ENCODE results near the gene COA1.
"Not testable (repeated sequence)": the region's sequence is repeated elsewhere in the genome, so short reads cannot be mapped to it uniquely, and the experiment has no call there.

COA1 gene

GRCh38 chr7:43628431-43628830 is 100.9 kb downstream of the COA1 start:
- Histone ChIP-seq H3K18ac (ENCODE audit: low read depth in 1 of 2, low read length in 2 of 2) (no peak overlapping the region), H3K23ac (ENCODE audit: low read length in 2 of 2) (no peak overlapping the region), H2AFZ (ENCODE audit: low read depth, low read length) (no peak overlapping the region), H3K4me2 (ENCODE audit: low read length, poor library complexity, severe bottlenecking) (no peak overlapping the region), H2BK120ac (ENCODE audit: low read depth, low read length) (no peak overlapping the region), H2AK5ac (ENCODE audit: low read length, severe bottlenecking) (no peak overlapping the region), H3K9ac (ENCODE audit: low read length) (no peak overlapping the region), H2BK5ac (ENCODE audit: low read depth, low read length, poor library complexity, severe bottlenecking) (no peak overlapping the region), H3K9me3 (ENCODE audit: control insufficient read depth, low read length) (no peaks in the 10 kb centered on the region), H3K4me1 (ENCODE audit: control insufficient read depth, insufficient read depth, low read depth, low read length) (no peaks in the 10 kb centered on the region), H3K14ac (ENCODE audit: low read length in 2 of 2) (no peak overlapping the region), H3K27me3 (ENCODE audit: control insufficient read depth in 1 of 2, insufficient read depth in 1 of 2, low read length in 2 of 2) (no peaks in the 10 kb centered on the region), H3K27ac (ENCODE audit: low read length, poor library complexity, severe bottlenecking) (no peak overlapping the region), H3K4ac (ENCODE audit: low read depth in 1 of 2, low read length in 2 of 2) (no peak overlapping the region), H2BK15ac (ENCODE audit: low read depth, poor library complexity, severe bottlenecking) (no peak overlapping the region), H2BK12ac (ENCODE audit: low read length in 2 of 2) (no peak overlapping the region), H3K4me3 (ENCODE audit: insufficient read depth in 1 of 2, low read depth in 1 of 2, low read length in 2 of 2) (no peak overlapping the region), H3K79me1 (replicated peaks; ENCODE audit: low read length, poor library complexity, severe bottlenecking) (peaks cover 15% of the 10 kb centered on the region), H4K8ac (ENCODE audit: low read length) (no peak overlapping the region), H4K91ac (ENCODE audit: low read length) (no peak overlapping the region), H3K36me3 (ENCODE audit: control insufficient read depth in 1 of 2, insufficient read depth in 2 of 2, low read depth in 1 of 2, low read length in 2 of 2) (peaks cover 5 to 95% of the 10 kb centered on the region in 2 experiments)
- no peak for DNase-seq
- WGBS, result 94% methylated on average over 2 of the region's 2 CpGs

GRCh38 chr7:43627798-43628197 is 101.5 kb downstream of the COA1 start:
- not testable (repeated sequence) for H4K8ac ChIP-seq (ENCODE audit: low read length); H3K4me3 ChIP-seq (ENCODE audit: insufficient read depth in 1 of 2, low read depth in 1 of 2, low read length in 2 of 2); H3K9me3 ChIP-seq (ENCODE audit: control insufficient read depth, low read length); H3K27ac ChIP-seq (ENCODE audit: low read length, poor library complexity, severe bottlenecking); H3K27me3 ChIP-seq (ENCODE audit: control insufficient read depth in 1 of 2, insufficient read depth in 1 of 2, low read length in 2 of 2); DNase-seq; H3K4me2 ChIP-seq (ENCODE audit: low read length, poor library complexity, severe bottlenecking); H2AFZ ChIP-seq (ENCODE audit: low read depth, low read length); H3K4ac ChIP-seq (ENCODE audit: low read depth in 1 of 2, low read length in 2 of 2); H3K14ac ChIP-seq (ENCODE audit: low read length in 2 of 2); H2BK12ac ChIP-seq (ENCODE audit: low read length in 2 of 2); H3K9ac ChIP-seq (ENCODE audit: low read length); H2BK120ac ChIP-seq (ENCODE audit: low read depth, low read length); H3K4me1 ChIP-seq (ENCODE audit: control insufficient read depth, insufficient read depth, low read depth, low read length); H2AK5ac ChIP-seq (ENCODE audit: low read length, severe bottlenecking); H2BK15ac ChIP-seq (ENCODE audit: low read depth, poor library complexity, severe bottlenecking); H2BK5ac ChIP-seq (ENCODE audit: low read depth, low read length, poor library complexity, severe bottlenecking); H4K91ac ChIP-seq (ENCODE audit: low read length); H3K18ac ChIP-seq (ENCODE audit: low read depth in 1 of 2, low read length in 2 of 2); H3K23ac ChIP-seq (ENCODE audit: low read length in 2 of 2)
- Histone ChIP-seq H3K36me3 (ENCODE audit: control insufficient read depth in 1 of 2, insufficient read depth in 2 of 2, low read depth in 1 of 2, low read length in 2 of 2) (peaks cover 5 to 89% of the 10 kb centered on the region in 2 experiments), H3K79me1 (replicated peaks; ENCODE audit: low read length, poor library complexity, severe bottlenecking) (peaks cover 14% of the 10 kb centered on the region)
- 96% methylated on average over 3 of the region's 3 CpGs for WGBS

GRCh38 chr7:43626695-43627094 is 102.6 kb downstream of the COA1 start:
- H3K4me1 ChIP-seq (ENCODE audit: control insufficient read depth, insufficient read depth, low read depth, low read length), result no peaks in the 10 kb centered on the region
- 95% methylated on average over 1 of the region's 2 CpGs for WGBS

GRCh38 chr7:43625980-43626379 is 103.3 kb downstream of the COA1 start:
- whole genome bisulfite sequencing, result 100% methylated on average over 4 of the region's 4 CpGs
- H3K9ac ChIP-seq (ENCODE audit: low read length), result no peak overlapping the region

More at GRCh38 chr7:43626695-43627094, 102.6 kb downstream of the COA1 start:
- Histone ChIP-seq H2BK5ac (ENCODE audit: low read depth, low read length, poor library complexity, severe bottlenecking) (no peak overlapping the region), H3K23ac (ENCODE audit: low read length in 2 of 2) (no peak overlapping the region), H4K91ac (ENCODE audit: low read length) (no peak overlapping the region), H3K4me3 (ENCODE audit: insufficient read depth in 1 of 2, low read depth in 1 of 2, low read length in 2 of 2) (no peak overlapping the region), H3K4ac (ENCODE audit: low read depth in 1 of 2, low read length in 2 of 2) (no peak overlapping the region), H2AFZ (ENCODE audit: low read depth, low read length) (no peak overlapping the region), H2AK5ac (ENCODE audit: low read length, severe bottlenecking) (no peak overlapping the region), H2BK15ac (ENCODE audit: low read depth, poor library complexity, severe bottlenecking) (no peak overlapping the region), H2BK12ac (ENCODE audit: low read length in 2 of 2) (no peak overlapping the region), H4K8ac (ENCODE audit: low read length) (no peak overlapping the region), H3K9ac (ENCODE audit: low read length) (no peak overlapping the region), H3K79me1 (replicated peaks; ENCODE audit: low read length, poor library complexity, severe bottlenecking) (peaks cover 11% of the 10 kb centered on the region), H3K27ac (ENCODE audit: low read length, poor library complexity, severe bottlenecking) (no peak overlapping the region), H3K14ac (ENCODE audit: low read length in 2 of 2) (no peak overlapping the region), H3K36me3 (ENCODE audit: control insufficient read depth in 1 of 2, insufficient read depth in 2 of 2, low read depth in 1 of 2, low read length in 2 of 2) (peaks cover 5 to 83% of the 10 kb centered on the region in 2 experiments), H3K18ac (ENCODE audit: low read depth in 1 of 2, low read length in 2 of 2) (no peak overlapping the region), H3K4me2 (ENCODE audit: low read length, poor library complexity, severe bottlenecking) (no peak overlapping the region), H3K9me3 (ENCODE audit: control insufficient read depth, low read length) (no peaks in the 10 kb centered on the region), H2BK120ac (ENCODE audit: low read depth, low read length) (no peak overlapping the region), H3K27me3 (ENCODE audit: control insufficient read depth in 1 of 2, insufficient read depth in 1 of 2, low read length in 2 of 2) (no peaks in the 10 kb centered on the region)
- DNase-seq, result no peak

More at GRCh38 chr7:43625980-43626379, 103.3 kb downstream of the COA1 start:
- no peak overlapping the region for H2BK12ac ChIP-seq (ENCODE audit: low read length in 2 of 2)
- no peak overlapping the region for H3K27ac ChIP-seq (ENCODE audit: low read length, poor library complexity, severe bottlenecking)
- H3K36me3 ChIP-seq (ENCODE audit: control insufficient read depth in 1 of 2, insufficient read depth in 2 of 2, low read depth in 1 of 2, low read length in 2 of 2), result peaks cover 8 to 85% of the 10 kb centered on the region in 2 experiments
- no peak overlapping the region for H2BK120ac ChIP-seq (ENCODE audit: low read depth, low read length)
- peaks cover 1% of the 10 kb centered on the region for H3K4me1 ChIP-seq (ENCODE audit: control insufficient read depth, insufficient read depth, low read depth, low read length)
- H3K4me3 ChIP-seq (ENCODE audit: insufficient read depth in 1 of 2, low read depth in 1 of 2, low read length in 2 of 2), result no peak overlapping the region
- H3K79me1 ChIP-seq (replicated peaks; ENCODE audit: low read length, poor library complexity, severe bottlenecking), result peaks cover 15% of the 10 kb centered on the region
- H3K18ac ChIP-seq (ENCODE audit: low read depth in 1 of 2, low read length in 2 of 2), result no peak overlapping the region
- H3K4ac ChIP-seq (ENCODE audit: low read depth in 1 of 2, low read length in 2 of 2), result no peak overlapping the region
- no peak overlapping the region for H2AK5ac ChIP-seq (ENCODE audit: low read length, severe bottlenecking)
- H3K14ac ChIP-seq (ENCODE audit: low read length in 2 of 2), result no peak overlapping the region
- no peak overlapping the region for H2BK15ac ChIP-seq (ENCODE audit: low read depth, poor library complexity, severe bottlenecking)
- no peak for DNase-seq
- no peaks in the 10 kb centered on the region for H3K9me3 ChIP-seq (ENCODE audit: control insufficient read depth, low read length)
- no peak overlapping the region for H3K4me2 ChIP-seq (ENCODE audit: low read length, poor library complexity, severe bottlenecking)
- no peak overlapping the region for H4K8ac ChIP-seq (ENCODE audit: low read length)
- H3K23ac ChIP-seq (ENCODE audit: low read length in 2 of 2), result no peak overlapping the region
- H2AFZ ChIP-seq (ENCODE audit: low read depth, low read length), result no peak overlapping the region
- no peak overlapping the region for H2BK5ac ChIP-seq (ENCODE audit: low read depth, low read length, poor library complexity, severe bottlenecking)
- no peak overlapping the region for H4K91ac ChIP-seq (ENCODE audit: low read length)
- H3K27me3 ChIP-seq (ENCODE audit: control insufficient read depth in 1 of 2, insufficient read depth in 1 of 2, low read length in 2 of 2), result no peaks in the 10 kb centered on the region

All from mesenchymal stem cell (in vitro differentiated cells and primary cell).